HEK293 (cell line): ENCODE measurements around the gene ASMT.

Source experiments
- CTCF ChIA-PET: fragments of 350-600 bp; formaldehyde crosslinking; extraction: SDS; loops from one replicate; lab custom pipeline; 2021; ENCODE audit warnings: antibody characterized with exemption; lab: Yijun Ruan, JAX
- POLR2A ChIA-PET: fragments of 300-600 bp; formaldehyde crosslinking; extraction: SDS; loops from one replicate; lab custom pipeline; 2020; ENCODE audit warnings: antibody characterized with exemption, inconsistent platforms; lab: Yijun Ruan, JAX
- H3K27ac ChIP-seq: fragments of 200-500 bp; sonication (Bioruptor generic); 2 replicates; pipeline ENCODE4 v1.5.1; 2014; ENCODE audit warnings: low read depth, low read length, control low read depth, inconsistent platforms; ENCODE audit errors: extremely low read depth
- H3K36me3 ChIP-seq, 2 experiments: fragments of 200-500 bp in 1 of 2; sonication (Bioruptor generic) in 1 of 2; 1 replicate in 1 of 2; 2 replicates in 1 of 2; pipeline ENCODE4 v1.5.1; 2014 to 2017; ENCODE audit warnings: inconsistent platforms in 2 of 2, low read length in 2 of 2; ENCODE audit not compliant: control insufficient read depth in 2 of 2, insufficient read depth in 1 of 2
- H3K4me1 ChIP-seq: fragments of 200-500 bp; sonication (Bioruptor generic); 2 replicates; pipeline ENCODE4 v1.5.1; 2014; ENCODE audit warnings: mild to moderate bottlenecking, low read length, inconsistent platforms; ENCODE audit not compliant: control insufficient read depth, insufficient read depth
- H3K4me3 ChIP-seq: 2 replicates; pipeline ENCODE4 v1.5.1; 2011; ENCODE audit warnings: low read depth, mild to moderate bottlenecking, control low read depth, low read length, moderate library complexity
- H3K9me3 ChIP-seq: fragments of 200-500 bp; sonication (Bioruptor generic); 2 replicates; pipeline ENCODE4 v1.5.1; 2014; ENCODE audit warnings: low read depth, low read length, inconsistent platforms; ENCODE audit not compliant: control insufficient read depth, insufficient read depth
- BCL6B ChIP-seq: fragments of 450-650 bp; formaldehyde crosslinking; IDR thresholded peaks from 2 replicates; pipeline ENCODE4 v1.5.1; 2017; ENCODE audit warnings: missing biosample characterization, missing genetic modification characterization
- FEZF1 ChIP-seq: fragments of 450-650 bp; formaldehyde crosslinking; IDR thresholded peaks from 2 replicates; pipeline ENCODE4 v1.5.1; 2016; ENCODE audit warnings: missing biosample characterization, missing genetic modification characterization
- MYNN ChIP-seq: fragments of 450-650 bp; formaldehyde crosslinking; IDR thresholded peaks from 2 replicates; pipeline ENCODE4 v1.5.1; 2016; ENCODE audit warnings: missing biosample characterization, missing genetic modification characterization, borderline replicate concordance
- RBAK ChIP-seq: fragments of 450-650 bp; formaldehyde crosslinking; IDR thresholded peaks from 2 replicates; pipeline ENCODE4 v1.5.1; 2016; ENCODE audit warnings: missing biosample characterization, missing genetic modification characterization
- SALL2 ChIP-seq: fragments of 450-650 bp; formaldehyde crosslinking; IDR thresholded peaks from 2 replicates; pipeline ENCODE4 v1.5.0; 2017; ENCODE audit warnings: missing biosample characterization, mild to moderate bottlenecking, missing genetic modification characterization, borderline replicate concordance
- SP2 ChIP-seq: fragments of 450-650 bp; formaldehyde crosslinking; IDR thresholded peaks from 2 replicates; pipeline ENCODE4 v1.5.1; 2016; ENCODE audit warnings: missing biosample characterization, missing genetic modification characterization
- ZBTB6 ChIP-seq: fragments of 450-650 bp; formaldehyde crosslinking; IDR thresholded peaks from 2 replicates; pipeline ENCODE4 v1.5.1; 2017; ENCODE audit warnings: missing biosample characterization, missing genetic modification characterization
- ZFP41 ChIP-seq: fragments of 450-650 bp; formaldehyde crosslinking; IDR thresholded peaks from 2 replicates; pipeline ENCODE4 v1.5.1; 2016; ENCODE audit warnings: missing biosample characterization, missing genetic modification characterization, borderline replicate concordance
- ZNF155 ChIP-seq: fragments of 450-650 bp; formaldehyde crosslinking; IDR thresholded peaks from 2 replicates; pipeline ENCODE4 v1.5.1; 2016; ENCODE audit warnings: missing biosample characterization, missing genetic modification characterization
- ZNF24 ChIP-seq: fragments of 450-650 bp; formaldehyde crosslinking; IDR thresholded peaks from 2 replicates; pipeline ENCODE4 v1.5.1; 2016; ENCODE audit warnings: missing biosample characterization, missing genetic modification characterization
- ZNF274 ChIP-seq, 2 experiments: fragments of 200-500 bp in 1 of 2; fragments of 450-650 bp in 1 of 2; sonication (Bioruptor generic) in 1 of 2; formaldehyde crosslinking in 1 of 2; IDR thresholded peaks; 2 replicates each; pipeline versions ENCODE4 v1.5.1 to v1.6.1; 2014 to 2016; ENCODE audit warnings: borderline replicate concordance in 1 of 2, inconsistent platforms in 1 of 2, low read length in 1 of 2, missing biosample characterization in 1 of 2, missing genetic modification characterization in 1 of 2
- ZNF280C ChIP-seq: fragments of 450-650 bp; formaldehyde crosslinking; IDR thresholded peaks from 2 replicates; pipeline ENCODE4 v1.5.1; 2016; ENCODE audit warnings: missing biosample characterization, missing genetic modification characterization
- ZNF311 ChIP-seq: fragments of 450-650 bp; formaldehyde crosslinking; IDR thresholded peaks from 2 replicates; pipeline ENCODE4 v1.5.1; 2017; ENCODE audit warnings: missing biosample characterization, missing genetic modification characterization, borderline replicate concordance
- ZNF639 ChIP-seq: fragments of 450-650 bp; formaldehyde crosslinking; IDR thresholded peaks from 2 replicates; pipeline ENCODE4 v1.5.1; 2016; ENCODE audit warnings: missing biosample characterization, missing genetic modification characterization
- ZNF704 ChIP-seq: fragments of 450-650 bp; formaldehyde crosslinking; IDR thresholded peaks from 2 replicates; pipeline ENCODE4 v1.5.1; 2016; ENCODE audit warnings: missing biosample characterization, missing genetic modification characterization
- ZNF777 ChIP-seq: fragments of 450-650 bp; formaldehyde crosslinking; IDR thresholded peaks from 2 replicates; pipeline ENCODE4 v1.5.1; 2017; ENCODE audit warnings: missing biosample characterization, missing genetic modification characterization, borderline replicate concordance
- ZNF785 ChIP-seq: fragments of 450-650 bp; formaldehyde crosslinking; IDR thresholded peaks from 2 replicates; pipeline ENCODE4 v1.5.1; 2016; ENCODE audit warnings: missing biosample characterization, missing genetic modification characterization
- ZSCAN5A ChIP-seq: fragments of 450-650 bp; formaldehyde crosslinking; IDR thresholded peaks from 2 replicates; pipeline ENCODE4 v1.5.1; 2016; ENCODE audit warnings: missing biosample characterization, missing genetic modification characterization

The ASMT gene

GRCh38 chrX:1609762-1610161, 5.1 kb upstream of the ASMT start (continued):
- no peak for TF ChIP-seq ZSCAN5A (tag by site-specific recombination)

- Histone ChIP-seq H3K9me3 (no peaks in the 10 kb centered on the region), H3K27ac (no peak overlapping the region), H3K4me3 (no peak overlapping the region), H3K36me3 (no peaks in the 10 kb centered on the region; a peak in 1 of 3 replicates), H3K4me1 (no peaks in the 10 kb centered on the region)
- ChIA-PET POLR2A (no interaction called here), CTCF (no interaction called here)
- TF ChIP-seq ZNF280C (tag by site-specific recombination) (no peak), ZNF777 (tag by site-specific recombination) (no peak), ZNF274 (IDR thresholded peaks at IDR 0.05; ENCODE audit: low read length) (no peak), ZNF274 (tag by site-specific recombination; IDR thresholded peaks at IDR 0.05; ENCODE audit: borderline replicate concordance) (no peak), ZNF24 (tag by site-specific recombination) (no peak), MYNN (tag by site-specific recombination) (no peak), FEZF1 (tag by site-specific recombination) (no peak), ZBTB6 (no peak), ZNF785 (tag by site-specific recombination) (no peak), ZNF155 (tag by site-specific recombination) (no peak), SALL2 (tag by site-specific recombination) (no peak), ZNF639 (tag by site-specific recombination) (no peak), SP2 (tag by site-specific recombination) (no peak), ZNF311 (tag by site-specific recombination) (no peak), ZNF704 (tag by site-specific recombination) (no peak)
These were observed 4.7 kb upstream of the ASMT start for GRCh38 chrX:1610166-1610565.

GRCh38 chrX:1610736-1611135, 4.1 kb upstream of the ASMT start:
- Histone ChIP-seq H3K9me3 (no peaks in the 10 kb centered on the region), H3K27ac (no peak overlapping the region), H3K4me3 (no peak overlapping the region), H3K4me1 (no peaks in the 10 kb centered on the region), H3K36me3 (no peaks in the 10 kb centered on the region)
- POLR2A ChIA-PET = no interaction called here
- TF ChIP-seq ZFP41 (tag by site-specific recombination) = no peak
- no peak for TF ChIP-seq RBAK (tag by site-specific recombination)
- no peak for TF ChIP-seq SALL2 (tag by site-specific recombination)
- TF ChIP-seq BCL6B (tag by site-specific recombination) = no peak
- CTCF ChIA-PET = no interaction called here
